Measurements from ENCODE around the gene ACAD9. TPM values are rescaled to one million over a fixed set of nuclear protein-coding genes. Genes with fewer than 3 reads are reported as not detected.

ACAD9 gene
- total RNA-seq, 1 donor from 2014 or later, result 38.1 TPM

- H3K4me3 ChIP-seq (ENCODE audit: low read depth, low read length), result no peak overlapping the region
- no peak for DNase-seq (ENCODE audit: low read depth)
- H3K36me3 ChIP-seq (ENCODE audit: control insufficient read depth, insufficient read depth, low read length), result no peaks in the 10 kb centered on the region
- no peak for TF ChIP-seq CTCF (IDR thresholded peaks at IDR 0.05; ENCODE audit: insufficient read depth, low read length, poor library complexity, severe bottlenecking)
- H3K27me3 ChIP-seq (ENCODE audit: control insufficient read depth, insufficient read depth, low read length), result no peaks in the 10 kb centered on the region
These were observed 12.0 kb upstream of the ACAD9 start for GRCh38 chr3:128867200-128868125.

GRCh38 chr3:128870347-128870746, 9.1 kb upstream of the ACAD9 start:
- Histone ChIP-seq H3K36me3 (ENCODE audit: control insufficient read depth, insufficient read depth, low read length) (no peaks in the 10 kb centered on the region), H3K27me3 (ENCODE audit: control insufficient read depth, insufficient read depth, low read length) (no peaks in the 10 kb centered on the region), H3K4me3 (ENCODE audit: low read depth, low read length) (no peak overlapping the region)
- TF ChIP-seq CTCF (IDR thresholded peaks at IDR 0.05; ENCODE audit: insufficient read depth, low read length, poor library complexity, severe bottlenecking), result no peak
- no peak for DNase-seq (ENCODE audit: low read depth)

GRCh38 chr3:128872282-128872681, 7.1 kb upstream of the ACAD9 start:
- H3K27me3 ChIP-seq (ENCODE audit: control insufficient read depth, insufficient read depth, low read length), result no peaks in the 10 kb centered on the region
- TF ChIP-seq CTCF (IDR thresholded peaks at IDR 0.05; ENCODE audit: insufficient read depth, low read length, poor library complexity, severe bottlenecking), result no peak
- no peaks in the 10 kb centered on the region for H3K36me3 ChIP-seq (ENCODE audit: control insufficient read depth, insufficient read depth, low read length)
- H3K4me3 ChIP-seq (ENCODE audit: low read depth, low read length), result no peak overlapping the region
- no peak for DNase-seq (ENCODE audit: low read depth)

GRCh38 chr3:128872744-128873143, 6.7 kb upstream of the ACAD9 start:
- Histone ChIP-seq H3K36me3 (ENCODE audit: control insufficient read depth, insufficient read depth, low read length) (no peaks in the 10 kb centered on the region), H3K27me3 (ENCODE audit: control insufficient read depth, insufficient read depth, low read length) (no peaks in the 10 kb centered on the region), H3K4me3 (ENCODE audit: low read depth, low read length) (no peak overlapping the region)
- no peak for TF ChIP-seq CTCF (IDR thresholded peaks at IDR 0.05; ENCODE audit: insufficient read depth, low read length, poor library complexity, severe bottlenecking)
- no peak for DNase-seq (ENCODE audit: low read depth)

GRCh38 chr3:128873244-128874022, 6.0 kb upstream of the ACAD9 start:
- Histone ChIP-seq H3K4me3 (ENCODE audit: low read depth, low read length) (no peak overlapping the region), H3K27me3 (ENCODE audit: control insufficient read depth, insufficient read depth, low read length) (no peaks in the 10 kb centered on the region), H3K36me3 (ENCODE audit: control insufficient read depth, insufficient read depth, low read length) (no peaks in the 10 kb centered on the region)
- DNase-seq (ENCODE audit: low read depth), result no peak
- no peak for TF ChIP-seq CTCF (IDR thresholded peaks at IDR 0.05; ENCODE audit: insufficient read depth, low read length, poor library complexity, severe bottlenecking)
